Measurements from ENCODE around the gene ELOA. TPM values are rescaled to one million over a fixed set of nuclear protein-coding genes. Genes with fewer than 3 reads are reported as not detected.
A peak's percentile ranks its signal among the peaks of the same experiment; 100 is the strongest.

Gene ELOA
- total and polyA plus RNA-seq, 9 of the 15 experiments (the other 6 are each of a cell fraction or from before 2014, with no cell fraction given) = 31.9 to 98.6 (median 61.3) TPM

- TF ChIP-seq ZNF354B (CRISPR knock-in tag; IDR thresholded peaks at IDR 0.05) (no peak), ZNF507 (tag; conservative IDR thresholded peaks at IDR 0.05) (no peak), ZNF212 (CRISPR knock-in tag; IDR thresholded peaks at IDR 0.05) (no peak), LCOR (CRISPR knock-in tag; IDR thresholded peaks at IDR 0.05) (no peak), SRF (CRISPR knock-in tag; IDR thresholded peaks at IDR 0.05) (no peak), PHF20 (IDR thresholded peaks at IDR 0.05; ENCODE audit: partially characterized antibody) (peak; percentile 93), NUFIP1 (IDR thresholded peaks at IDR 0.05; ENCODE audit: partially characterized antibody) (no peak), ZFX (CRISPR knock-in tag; IDR thresholded peaks at IDR 0.05) (peak; percentile 87), FOXJ3 (CRISPR knock-in tag; IDR thresholded peaks at IDR 0.05) (no peak), SMARCA5 (IDR thresholded peaks at IDR 0.05) (no peak), CSDE1 (IDR thresholded peaks at IDR 0.05) (no peak), TOE1 (IDR thresholded peaks at IDR 0.05; ENCODE audit: borderline replicate concordance) (peak; percentile 36; the same call in 1 of the 2 replicates), TOE1 (CRISPR knock-in tag; IDR thresholded peaks at IDR 0.05; ENCODE audit: borderline replicate concordance, low read depth) (no peak), ZFP91 (CRISPR knock-in tag; IDR thresholded peaks at IDR 0.05) (no peak), LEF1 (IDR thresholded peaks at IDR 0.05) (no peak), PRPF4 (IDR thresholded peaks at IDR 0.05; ENCODE audit: insufficient read depth, low read depth, low read length, poor library complexity, severe bottlenecking) (no peak), RB1 (IDR thresholded peaks at IDR 0.05; ENCODE audit: low read depth) (peak; percentile 50; the same call in 1 of the 2 replicates), PCBP2 (IDR thresholded peaks at IDR 0.05; ENCODE audit: low read depth, low read length, poor library complexity, severe bottlenecking) (no peak), CEBPG (CRISPR knock-in tag; IDR thresholded peaks at IDR 0.05) (no peak), CEBPG (tag; conservative IDR thresholded peaks at IDR 0.05 in 1 of 2, IDR thresholded peaks at IDR 0.05 in 1 of 2) (no peak), TFAM (CRISPR knock-in tag; conservative IDR thresholded peaks at IDR 0.05) (no peak)
- TF ChIP-seq, protein P1, sequence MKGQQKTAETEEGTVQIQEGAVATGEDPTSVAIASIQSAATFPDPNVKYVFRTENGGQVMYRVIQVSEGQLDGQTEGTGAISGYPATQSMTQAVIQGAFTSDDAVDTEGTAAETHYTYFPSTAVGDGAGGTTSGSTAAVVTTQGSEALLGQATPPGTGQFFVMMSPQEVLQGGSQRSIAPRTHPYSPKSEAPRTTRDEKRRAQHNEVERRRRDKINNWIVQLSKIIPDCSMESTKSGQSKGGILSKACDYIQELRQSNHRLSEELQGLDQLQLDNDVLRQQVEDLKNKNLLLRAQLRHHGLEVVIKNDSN (CRISPR knock-in tag; IDR thresholded peaks at IDR 0.05) = 0 out of 2 replicates have a peak, but pooled peaks have one; percentile 26
- TF ChIP-seq, protein P2, sequence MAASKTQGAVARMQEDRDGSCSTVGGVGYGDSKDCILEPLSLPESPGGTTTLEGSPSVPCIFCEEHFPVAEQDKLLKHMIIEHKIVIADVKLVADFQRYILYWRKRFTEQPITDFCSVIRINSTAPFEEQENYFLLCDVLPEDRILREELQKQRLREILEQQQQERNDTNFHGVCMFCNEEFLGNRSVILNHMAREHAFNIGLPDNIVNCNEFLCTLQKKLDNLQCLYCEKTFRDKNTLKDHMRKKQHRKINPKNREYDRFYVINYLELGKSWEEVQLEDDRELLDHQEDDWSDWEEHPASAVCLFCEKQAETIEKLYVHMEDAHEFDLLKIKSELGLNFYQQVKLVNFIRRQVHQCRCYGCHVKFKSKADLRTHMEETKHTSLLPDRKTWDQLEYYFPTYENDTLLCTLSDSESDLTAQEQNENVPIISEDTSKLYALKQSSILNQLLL (CRISPR knock-in tag; IDR thresholded peaks at IDR 0.05; ENCODE audit: borderline replicate concordance) = no peak
- TF ChIP-seq, protein P3, sequence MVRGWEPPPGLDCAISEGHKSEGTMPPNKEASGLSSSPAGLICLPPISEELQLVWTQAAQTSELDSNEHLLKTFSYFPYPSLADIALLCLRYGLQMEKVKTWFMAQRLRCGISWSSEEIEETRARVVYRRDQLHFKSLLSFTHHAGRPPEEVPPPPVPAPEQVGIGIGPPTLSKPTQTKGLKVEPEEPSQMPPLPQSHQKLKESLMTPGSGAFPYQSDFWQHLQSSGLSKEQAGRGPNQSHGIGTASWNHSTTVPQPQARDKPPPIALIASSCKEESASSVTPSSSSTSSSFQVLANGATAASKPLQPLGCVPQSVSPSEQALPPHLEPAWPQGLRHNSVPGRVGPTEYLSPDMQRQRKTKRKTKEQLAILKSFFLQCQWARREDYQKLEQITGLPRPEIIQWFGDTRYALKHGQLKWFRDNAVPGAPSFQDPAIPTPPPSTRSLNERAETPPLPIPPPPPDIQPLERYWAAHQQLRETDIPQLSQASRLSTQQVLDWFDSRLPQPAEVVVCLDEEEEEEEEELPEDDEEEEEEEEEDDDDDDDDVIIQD (CRISPR knock-in tag; IDR thresholded peaks at IDR 0.05) = no peak
These were observed 47.6 kb downstream of the ELOA start, which contains the start of gene LYPLA2 (continued) for GRCh38 chr1:23790696-23791515.

All from K562 (cell line).